HepG2 (cell line): ENCODE results near the gene FKBP10. TPM values are rescaled to one million over a fixed set of nuclear protein-coding genes. Genes with fewer than 3 reads are reported as not detected.

Source experiments
- CAMTA2 ChIP-seq: sonication (generic); formaldehyde crosslinking; IDR thresholded peaks from 2 replicates; pipeline ENCODE4 v1.4.0; 2020; ENCODE audit warnings: mild to moderate bottlenecking, missing genetic modification reagents, borderline replicate concordance
- FIP1L1 ChIP-seq: fragments of 200-400 bp; formaldehyde crosslinking; IDR thresholded peaks from 2 replicates; pipeline ENCODE4 v1.6.1; 2018; ENCODE audit warnings: low read depth, mild to moderate bottlenecking, low read length, moderate library complexity, borderline replicate concordance; ENCODE audit not compliant: insufficient read depth
- GTF3A ChIP-seq: sonication (generic); formaldehyde crosslinking; conservative IDR thresholded peaks from 2 replicates; pipeline ENCODE4 v1.4.0; 2020; ENCODE audit warnings: mild to moderate bottlenecking, missing genetic modification reagents
- HIVEP1 ChIP-seq: sonication (generic); formaldehyde crosslinking; IDR thresholded peaks from 2 replicates; pipeline ENCODE4 v1.4.0; 2020; ENCODE audit warnings: mild to moderate bottlenecking, missing genetic modification reagents
- KDM3A ChIP-seq: IDR thresholded peaks from 2 replicates; pipeline ENCODE4 v1.6.1; 2018; ENCODE audit warnings: low read depth, missing compliant biosample characterization
- RAD21 ChIP-seq: fragments of 450-650 bp; formaldehyde crosslinking; IDR thresholded peaks from 2 replicates; pipeline ENCODE4 v1.5.0; 2020; ENCODE audit warnings: mild to moderate bottlenecking
- SNAPC2 ChIP-seq: sonication (generic); formaldehyde crosslinking; IDR thresholded peaks from 2 replicates; pipeline ENCODE4 v1.8.1; 2022; ENCODE audit warnings: mild to moderate bottlenecking, missing genetic modification reagents
- TBX2 ChIP-seq: sonication (generic); formaldehyde crosslinking; IDR thresholded peaks from 2 replicates; pipeline ENCODE4 v1.5.0; 2020; ENCODE audit warnings: missing genetic modification reagents, mild to moderate bottlenecking, borderline replicate concordance
- ZFP37 ChIP-seq: sonication (generic); formaldehyde crosslinking; IDR thresholded peaks from 2 replicates; pipeline ENCODE4 v1.4.0; 2020; ENCODE audit warnings: missing genetic modification reagents, borderline replicate concordance
- ZNF331 ChIP-seq: sonication (generic); formaldehyde crosslinking; IDR thresholded peaks from 2 replicates; pipeline ENCODE4 v1.4.0; 2020; ENCODE audit warnings: missing genetic modification reagents
- ZNF367 ChIP-seq: sonication (generic); formaldehyde crosslinking; IDR thresholded peaks from 2 replicates; pipeline ENCODE4 v1.4.0; 2020; ENCODE audit warnings: missing genetic modification reagents, borderline replicate concordance
- ZNF709 ChIP-seq: sonication (generic); formaldehyde crosslinking; IDR thresholded peaks from 2 replicates; pipeline ENCODE4 v1.5.0; 2020; ENCODE audit warnings: mild to moderate bottlenecking, missing genetic modification reagents
- ZNF713 ChIP-seq: sonication (generic); formaldehyde crosslinking; IDR thresholded peaks from 2 replicates; pipeline ENCODE4 v1.4.0; 2020; ENCODE audit warnings: mild to moderate bottlenecking, missing genetic modification reagents
- ZSCAN31 ChIP-seq: sonication (generic); formaldehyde crosslinking; IDR thresholded peaks from 2 replicates; pipeline ENCODE4 v1.5.0; 2020; ENCODE audit warnings: low read depth, mild to moderate bottlenecking, missing genetic modification reagents
- polyA plus RNA-seq, 8 experiments: library from polyadenylated mRNA; depleted of rRNA in 3 of 8; stranded (reverse) in 7 of 8; unstranded in 1 of 8; fragments of >200 nt; fragmentation: Illumina TruSeq in 4 of 8; extraction: Trizol in 4 of 8; gene quantifications; 2 replicates each; pipeline versions ENCODE4 v1.2.1 to v1.2.3, GENCODE V29; 2011 to 2016; ENCODE audit warnings: low read depth in 4 of 8, missing spikeins in 1 of 8, mixed read lengths in 1 of 8; ENCODE audit not compliant: insufficient read depth in 1 of 8
- total RNA-seq, 5 experiments: library from RNA; depleted of rRNA; stranded (reverse); fragments of >200 nt; fragmentation: Illumina TruSeq; extraction: Trizol; gene quantifications; 2 replicates each; pipeline ENCODE4 v1.2.3, GENCODE V29; 2016; ENCODE audit warnings: low read depth in 1 of 5
- TF ChIP-seq, protein P1 (sequence below): sonication (generic); formaldehyde crosslinking; IDR thresholded peaks from 2 replicates; pipeline ENCODE4 v1.5.0; 2020; ENCODE audit warnings: missing genetic modification reagents
- TF ChIP-seq, protein P2 (sequence below): sonication (generic); formaldehyde crosslinking; IDR thresholded peaks from 2 replicates; pipeline ENCODE4 v1.8.1; 2023; ENCODE audit warnings: mild to moderate bottlenecking, inconsistent platforms, moderate library complexity, missing genetic modification reagents, borderline replicate concordance
- TF ChIP-seq, protein P3 (sequence below): sonication (generic); formaldehyde crosslinking; IDR thresholded peaks from 2 replicates; pipeline ENCODE4 v1.8.1; 2022; ENCODE audit warnings: low read depth, mild to moderate bottlenecking, missing genetic modification reagents
- TF ChIP-seq, protein P4 (sequence below): sonication (generic); formaldehyde crosslinking; IDR thresholded peaks from 2 replicates; pipeline ENCODE4 v1.8.0; 2022; ENCODE audit warnings: missing genetic modification reagents, mild to moderate bottlenecking, borderline replicate concordance
- TF ChIP-seq, protein P5 (sequence below): sonication (generic); formaldehyde crosslinking; IDR thresholded peaks from 2 replicates; pipeline ENCODE4 v1.5.0; 2020; ENCODE audit warnings: mild to moderate bottlenecking, missing genetic modification reagents

FKBP10 gene
- total and polyA plus RNA-seq, 2 of the 13 experiments (the other 11 are each of a cell fraction or from before 2014, with no cell fraction given) = 149 to 573 TPM

DNA sequence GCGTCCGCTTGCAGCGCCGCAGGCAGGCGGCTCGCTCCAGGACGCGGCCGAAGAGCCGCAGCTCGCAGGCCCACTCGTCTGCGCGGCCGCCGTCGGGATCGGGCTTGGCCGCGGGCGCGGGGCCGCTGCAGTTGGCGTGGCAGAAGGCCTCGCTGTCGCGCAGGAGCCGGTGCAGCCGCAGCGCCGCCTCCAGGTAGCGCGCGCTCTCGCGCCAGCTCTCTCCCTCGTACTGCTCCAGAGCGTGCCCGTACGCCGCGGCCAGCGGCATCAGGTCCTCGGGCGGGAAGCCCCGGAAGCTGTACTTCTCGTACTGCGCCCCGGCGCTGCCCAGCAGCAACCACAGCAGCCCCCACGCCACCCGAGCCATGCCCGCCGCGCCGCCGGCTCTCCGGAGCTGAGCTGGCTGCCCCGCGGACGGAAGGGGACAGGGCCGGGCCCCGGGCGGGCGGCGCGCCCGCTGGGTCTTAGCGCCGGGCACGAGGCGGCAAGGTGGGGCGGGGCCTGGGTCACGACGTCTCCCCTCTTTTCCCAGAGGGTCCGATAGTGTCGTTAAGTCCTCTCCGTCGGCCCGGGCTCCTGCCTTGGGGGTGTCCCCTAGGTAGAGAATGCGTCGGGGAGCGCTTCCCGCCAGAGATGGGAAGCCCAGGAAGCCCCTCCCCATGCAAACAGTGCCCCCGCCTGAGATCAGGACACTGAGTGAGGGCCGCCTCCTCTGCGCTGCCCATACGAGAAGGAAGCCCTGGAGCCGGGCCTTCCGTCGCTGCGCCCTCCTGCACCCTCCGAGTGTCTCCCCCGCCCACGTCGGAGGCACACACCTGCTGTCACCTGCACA, 1.0 kb upstream of the FKBP10 start, which contains the start of gene P3H4 (continued):
- TF ChIP-seq, protein P1, sequence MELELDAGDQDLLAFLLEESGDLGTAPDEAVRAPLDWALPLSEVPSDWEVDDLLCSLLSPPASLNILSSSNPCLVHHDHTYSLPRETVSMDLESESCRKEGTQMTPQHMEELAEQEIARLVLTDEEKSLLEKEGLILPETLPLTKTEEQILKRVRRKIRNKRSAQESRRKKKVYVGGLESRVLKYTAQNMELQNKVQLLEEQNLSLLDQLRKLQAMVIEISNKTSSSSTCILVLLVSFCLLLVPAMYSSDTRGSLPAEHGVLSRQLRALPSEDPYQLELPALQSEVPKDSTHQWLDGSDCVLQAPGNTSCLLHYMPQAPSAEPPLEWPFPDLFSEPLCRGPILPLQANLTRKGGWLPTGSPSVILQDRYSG (CRISPR knock-in tag) = peak; percentile 92
- TF ChIP-seq TBX2 (CRISPR knock-in tag) (peak; percentile 53), ZNF713 (CRISPR knock-in tag) (peak; percentile 1; the same call in 1 of the 2 replicates), ZNF367 (no peak; the same call in 1 of the 2 replicates), RAD21 (CRISPR knock-in tag) (peak; percentile 93), HIVEP1 (CRISPR knock-in tag) (peak; percentile 23; the same call in 1 of the 2 replicates), ZFP37 (peak; percentile 53; the same call in 1 of the 2 replicates), ZNF331 (CRISPR knock-in tag) (peak; percentile 19; the same call in 1 of the 2 replicates), FIP1L1 (0 out of 2 replicates have a peak, but pooled peaks have one; percentile 27), GTF3A (peak; percentile 90; the same call in 1 of the 2 replicates), ZNF709 (CRISPR knock-in tag) (peak; percentile 95), KDM3A (peak; percentile 15; the same call in 1 of the 2 replicates), ZSCAN31 (CRISPR knock-in tag) (peak; percentile 86), CAMTA2 (CRISPR knock-in tag) (peak; percentile 66), SNAPC2 (CRISPR knock-in tag) (peak; percentile 94)
- TF ChIP-seq, protein P2, sequence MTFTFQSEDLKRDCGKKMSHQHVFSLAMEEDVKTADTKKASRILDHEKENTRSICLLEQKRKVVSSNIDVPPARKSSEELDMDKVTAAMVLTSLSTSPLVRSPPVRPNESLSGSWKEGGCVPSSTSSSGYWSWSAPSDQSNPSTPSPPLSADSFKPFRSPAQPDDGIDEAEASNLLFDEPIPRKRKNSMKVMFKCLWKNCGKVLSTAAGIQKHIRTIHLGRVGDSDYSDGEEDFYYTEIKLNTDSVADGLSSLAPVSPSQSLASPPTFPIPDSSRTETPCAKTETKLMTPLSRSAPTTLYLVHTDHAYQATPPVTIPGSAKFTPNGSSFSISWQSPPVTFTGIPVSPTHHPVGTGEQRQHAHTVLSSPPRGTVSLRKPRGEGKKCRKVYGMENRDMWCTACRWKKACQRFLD (CRISPR knock-in tag) = peak; percentile 58; the same call in 1 of the 2 replicates
- TF ChIP-seq, protein P3, sequence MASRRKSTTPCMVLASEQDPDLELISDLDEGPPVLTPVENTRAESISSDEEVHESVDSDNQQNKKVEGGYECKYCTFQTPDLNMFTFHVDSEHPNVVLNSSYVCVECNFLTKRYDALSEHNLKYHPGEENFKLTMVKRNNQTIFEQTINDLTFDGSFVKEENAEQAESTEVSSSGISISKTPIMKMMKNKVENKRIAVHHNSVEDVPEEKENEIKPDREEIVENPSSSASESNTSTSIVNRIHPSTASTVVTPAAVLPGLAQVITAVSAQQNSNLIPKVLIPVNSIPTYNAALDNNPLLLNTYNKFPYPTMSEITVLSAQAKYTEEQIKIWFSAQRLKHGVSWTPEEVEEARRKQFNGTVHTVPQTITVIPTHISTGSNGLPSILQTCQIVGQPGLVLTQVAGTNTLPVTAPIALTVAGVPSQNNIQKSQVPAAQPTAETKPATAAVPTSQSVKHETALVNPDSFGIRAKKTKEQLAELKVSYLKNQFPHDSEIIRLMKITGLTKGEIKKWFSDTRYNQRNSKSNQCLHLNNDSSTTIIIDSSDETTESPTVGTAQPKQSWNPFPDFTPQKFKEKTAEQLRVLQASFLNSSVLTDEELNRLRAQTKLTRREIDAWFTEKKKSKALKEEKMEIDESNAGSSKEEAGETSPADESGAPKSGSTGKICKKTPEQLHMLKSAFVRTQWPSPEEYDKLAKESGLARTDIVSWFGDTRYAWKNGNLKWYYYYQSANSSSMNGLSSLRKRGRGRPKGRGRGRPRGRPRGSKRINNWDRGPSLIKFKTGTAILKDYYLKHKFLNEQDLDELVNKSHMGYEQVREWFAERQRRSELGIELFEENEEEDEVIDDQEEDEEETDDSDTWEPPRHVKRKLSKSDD (CRISPR knock-in tag) = 0 out of 2 replicates have a peak, but pooled peaks have one; percentile 76
- TF ChIP-seq, protein P4, sequence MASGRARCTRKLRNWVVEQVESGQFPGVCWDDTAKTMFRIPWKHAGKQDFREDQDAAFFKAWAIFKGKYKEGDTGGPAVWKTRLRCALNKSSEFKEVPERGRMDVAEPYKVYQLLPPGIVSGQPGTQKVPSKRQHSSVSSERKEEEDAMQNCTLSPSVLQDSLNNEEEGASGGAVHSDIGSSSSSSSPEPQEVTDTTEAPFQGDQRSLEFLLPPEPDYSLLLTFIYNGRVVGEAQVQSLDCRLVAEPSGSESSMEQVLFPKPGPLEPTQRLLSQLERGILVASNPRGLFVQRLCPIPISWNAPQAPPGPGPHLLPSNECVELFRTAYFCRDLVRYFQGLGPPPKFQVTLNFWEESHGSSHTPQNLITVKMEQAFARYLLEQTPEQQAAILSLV = peak; percentile 74; the same call in 1 of the 2 replicates
- TF ChIP-seq, protein P5, sequence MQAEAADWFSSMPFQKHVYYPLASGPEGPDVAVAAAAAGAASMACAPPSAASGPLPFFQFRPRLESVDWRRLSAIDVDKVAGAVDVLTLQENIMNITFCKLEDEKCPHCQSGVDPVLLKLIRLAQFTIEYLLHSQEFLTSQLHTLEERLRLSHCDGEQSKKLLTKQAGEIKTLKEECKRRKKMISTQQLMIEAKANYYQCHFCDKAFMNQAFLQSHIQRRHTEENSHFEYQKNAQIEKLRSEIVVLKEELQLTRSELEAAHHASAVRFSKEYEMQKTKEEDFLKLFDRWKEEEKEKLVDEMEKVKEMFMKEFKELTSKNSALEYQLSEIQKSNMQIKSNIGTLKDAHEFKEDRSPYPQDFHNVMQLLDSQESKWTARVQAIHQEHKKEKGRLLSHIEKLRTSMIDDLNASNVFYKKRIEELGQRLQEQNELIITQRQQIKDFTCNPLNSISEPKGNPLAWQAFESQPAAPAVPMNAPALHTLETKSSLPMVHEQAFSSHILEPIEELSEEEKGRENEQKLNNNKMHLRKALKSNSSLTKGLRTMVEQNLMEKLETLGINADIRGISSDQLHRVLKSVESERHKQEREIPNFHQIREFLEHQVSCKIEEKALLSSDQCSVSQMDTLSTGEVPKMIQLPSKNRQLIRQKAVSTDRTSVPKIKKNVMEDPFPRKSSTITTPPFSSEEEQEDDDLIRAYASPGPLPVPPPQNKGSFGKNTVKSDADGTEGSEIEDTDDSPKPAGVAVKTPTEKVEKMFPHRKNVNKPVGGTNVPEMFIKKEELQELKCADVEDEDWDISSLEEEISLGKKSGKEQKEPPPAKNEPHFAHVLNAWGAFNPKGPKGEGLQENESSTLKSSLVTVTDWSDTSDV (CRISPR knock-in tag) = no peak; the same call in 1 of the 2 replicates
